Activated T-cell treated with anti-CD3 and anti-CD28 coated beads for 24 hours (primary cell): ENCODE data around the gene NCOA4.
"Not testable (repeated sequence)": the region's sequence is repeated elsewhere in the genome, so short reads cannot be mapped to it uniquely, and the experiment has no call there.

Experiments
- DNase-seq: peaks from one replicate; pipeline ENCODE4 v3.0.0-alpha.2; 2020; ENCODE audit warnings: low read depth

The NCOA4 gene

DNA sequence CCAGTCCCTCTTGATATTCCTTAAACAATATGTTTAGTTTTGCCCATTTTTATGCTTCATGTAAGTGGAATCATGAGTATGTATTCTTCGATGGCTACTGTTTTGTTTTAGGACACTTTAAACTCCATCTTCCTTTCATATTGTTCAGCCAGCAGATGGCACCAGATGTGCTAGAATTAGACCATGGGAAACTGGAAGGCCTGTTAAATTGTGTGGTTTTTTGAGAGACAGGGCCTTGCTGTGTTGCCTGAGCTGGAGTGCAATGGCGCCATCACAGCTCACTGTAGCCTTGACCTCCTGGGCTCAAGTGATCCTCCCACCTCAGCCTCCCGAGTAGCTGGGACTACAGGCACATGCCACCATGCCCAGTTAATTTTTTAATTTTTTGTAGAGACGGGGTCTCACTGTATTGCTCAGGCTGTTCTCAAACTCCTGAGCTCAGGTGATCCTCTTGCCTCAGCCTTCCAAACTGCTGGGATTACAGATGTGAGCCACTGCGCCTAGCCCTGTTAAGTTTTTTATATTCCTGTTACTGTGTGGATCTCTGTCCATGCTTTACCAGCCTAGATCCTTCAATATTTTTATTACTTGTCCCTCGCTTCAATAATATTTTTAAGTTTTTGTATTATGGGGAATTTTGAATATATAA is 46.8 kb downstream of the NCOA4 start:
- DNase-seq, result not testable (repeated sequence)

DNA sequence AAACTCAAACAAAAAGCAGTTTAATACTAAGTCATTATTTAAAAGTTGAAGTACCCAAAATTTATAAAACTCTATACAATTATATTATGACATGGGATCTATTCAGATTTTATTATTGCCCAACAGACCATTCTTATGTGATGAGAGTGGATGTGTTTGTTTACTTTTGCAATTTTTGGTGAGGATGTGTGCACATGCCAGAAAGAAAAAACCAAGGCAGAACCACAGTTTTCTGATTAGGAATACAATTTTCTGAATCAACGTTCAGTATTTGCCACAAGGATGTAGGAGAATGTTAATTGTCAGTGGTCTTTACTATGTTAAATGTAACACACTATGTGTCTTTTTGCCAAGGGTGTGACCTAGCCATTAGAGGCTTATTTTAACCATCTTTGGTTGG is 49.1 kb downstream of the NCOA4 start:
- not testable (repeated sequence) for DNase-seq

DNA sequence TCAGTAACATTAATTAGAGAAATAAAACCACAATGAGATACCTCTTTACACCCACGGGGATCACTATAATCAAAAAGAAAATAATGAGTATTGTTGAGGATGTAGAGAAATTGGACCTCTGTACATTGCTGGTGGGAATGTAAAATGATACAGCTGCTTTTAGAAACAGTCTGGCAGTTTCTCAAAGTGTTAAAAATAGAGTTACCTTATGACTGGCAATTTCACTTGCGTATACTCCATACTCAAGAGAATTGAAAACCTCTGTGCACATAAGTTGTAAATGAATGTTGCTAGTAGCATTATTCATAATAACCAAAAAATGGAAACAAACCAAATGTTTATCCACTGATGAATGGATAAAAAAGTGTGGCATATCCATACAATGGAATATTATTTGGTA is 51.9 kb downstream of the NCOA4 start:
- DNase-seq, result not testable (repeated sequence)

DNA sequence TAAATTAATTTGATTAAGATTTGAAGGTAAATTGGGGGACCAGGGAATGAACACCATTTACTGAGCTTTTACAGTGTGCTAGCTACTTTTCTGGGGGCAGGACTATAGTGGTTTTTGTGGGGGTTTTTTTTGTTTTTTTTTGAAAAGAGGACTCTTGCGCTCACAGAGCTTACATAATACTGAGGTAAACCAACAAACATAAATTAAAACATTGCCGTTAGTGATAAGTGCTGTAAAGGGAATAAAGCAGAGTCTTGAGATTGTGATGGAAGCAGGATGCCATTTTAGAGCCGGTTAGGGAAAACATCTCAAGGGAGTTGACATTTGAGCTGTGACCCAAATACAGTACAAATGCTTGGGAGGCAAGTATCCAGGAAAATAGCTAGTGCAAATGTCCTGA is 56.4 kb downstream of the NCOA4 start:
- not testable (repeated sequence) for DNase-seq

DNA sequence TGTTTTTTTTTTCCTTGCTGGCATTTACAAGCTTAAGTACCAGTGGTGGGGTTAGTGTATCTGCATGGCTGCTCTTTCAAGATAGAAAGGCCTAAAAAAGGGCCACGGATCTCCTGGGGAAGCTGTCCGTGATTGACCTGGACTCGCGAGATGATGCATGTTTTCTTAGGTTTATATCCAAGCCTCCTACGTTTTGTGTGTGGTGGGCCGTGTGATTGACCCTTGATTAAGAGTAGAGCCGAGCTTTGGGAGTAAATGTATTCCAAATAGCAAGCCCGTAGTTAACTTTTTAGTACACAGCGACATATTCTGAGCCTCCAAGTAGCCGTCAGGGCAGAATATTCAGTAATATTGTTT is 57.6 kb downstream of the NCOA4 start:
- DNase-seq, result not testable (repeated sequence)

DNA sequence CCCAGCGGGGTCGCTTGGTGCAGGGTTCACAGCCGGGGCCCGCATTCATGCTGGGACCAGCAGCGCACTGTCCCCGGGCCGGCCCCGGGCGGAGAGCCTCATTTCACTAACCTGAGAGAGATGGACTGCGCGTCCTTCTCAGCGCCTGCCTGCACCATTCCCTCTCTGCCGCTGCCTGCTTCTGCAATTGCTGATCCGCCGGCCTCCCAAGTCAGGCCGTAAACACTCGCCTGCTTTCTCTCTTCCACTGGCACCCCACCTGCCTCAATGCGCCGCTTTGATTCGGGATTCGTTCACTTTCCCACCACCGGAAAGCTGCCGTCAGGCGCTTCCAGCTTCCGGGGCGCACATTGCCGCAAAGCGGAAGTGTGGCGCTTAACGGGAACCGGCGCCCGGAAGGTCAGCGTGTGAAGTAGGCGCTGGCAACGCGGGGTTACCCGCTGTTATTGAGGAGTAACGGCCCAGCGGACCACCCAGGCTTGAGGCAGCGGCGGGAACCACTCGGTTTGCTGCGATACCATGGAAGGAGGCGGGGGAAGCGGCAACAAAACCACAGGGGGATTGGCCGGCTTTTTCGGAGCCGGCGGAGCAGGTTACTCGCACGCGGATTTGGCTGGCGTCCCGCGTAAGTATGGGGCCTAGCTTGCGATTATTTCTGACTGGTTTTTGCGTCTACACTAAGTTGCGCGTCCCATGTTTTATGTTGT is 58.2 kb downstream of the NCOA4 start, which contains the start of gene TIMM23:
TSS of gene TIMM23 (plus strand) at position 384 of the 707 bp plus-strand sequence. CDS start at position 520, 136 bp downstream.
- peak; percentile 86 for DNase-seq

DNA sequence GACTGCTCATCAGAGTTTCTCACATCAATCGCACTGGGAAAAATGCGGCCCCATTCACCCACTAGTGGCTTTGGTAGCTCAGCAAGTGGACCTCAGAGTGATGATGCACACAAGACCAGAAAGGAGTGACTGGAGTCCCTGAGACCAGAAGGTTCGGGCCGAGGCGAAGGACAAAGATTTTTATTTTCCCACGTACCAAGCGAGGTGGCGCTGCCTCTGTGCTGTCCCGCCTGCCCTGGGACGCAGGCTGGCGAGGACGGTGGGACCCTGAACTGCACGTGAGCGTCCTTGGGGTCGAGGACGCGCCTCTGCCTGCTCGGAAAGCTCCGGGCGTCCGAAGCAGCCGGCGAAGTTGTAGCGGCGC is 58.7 kb downstream of the NCOA4 start:
- not testable (repeated sequence) for DNase-seq

DNA sequence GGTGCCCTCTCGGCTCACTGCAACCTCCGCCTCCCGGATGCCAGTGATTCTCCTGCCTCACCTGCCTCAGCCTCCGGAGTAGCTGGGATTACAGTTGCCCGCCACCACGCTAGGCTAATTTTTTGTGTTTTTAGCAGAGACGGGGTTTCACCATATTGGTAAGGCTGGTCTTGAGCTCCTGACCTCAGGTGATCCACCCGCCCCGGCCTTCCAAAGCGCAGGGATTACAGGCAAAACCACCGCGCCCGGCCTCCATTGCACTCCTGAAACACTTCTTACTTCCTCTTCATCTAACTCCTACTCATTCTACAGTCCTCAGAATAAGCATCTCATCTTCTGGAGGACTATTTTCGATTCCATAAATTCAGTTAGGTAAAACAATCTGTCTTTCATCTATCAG is 59.4 kb downstream of the NCOA4 start:
- not testable (repeated sequence) for DNase-seq

DNA sequence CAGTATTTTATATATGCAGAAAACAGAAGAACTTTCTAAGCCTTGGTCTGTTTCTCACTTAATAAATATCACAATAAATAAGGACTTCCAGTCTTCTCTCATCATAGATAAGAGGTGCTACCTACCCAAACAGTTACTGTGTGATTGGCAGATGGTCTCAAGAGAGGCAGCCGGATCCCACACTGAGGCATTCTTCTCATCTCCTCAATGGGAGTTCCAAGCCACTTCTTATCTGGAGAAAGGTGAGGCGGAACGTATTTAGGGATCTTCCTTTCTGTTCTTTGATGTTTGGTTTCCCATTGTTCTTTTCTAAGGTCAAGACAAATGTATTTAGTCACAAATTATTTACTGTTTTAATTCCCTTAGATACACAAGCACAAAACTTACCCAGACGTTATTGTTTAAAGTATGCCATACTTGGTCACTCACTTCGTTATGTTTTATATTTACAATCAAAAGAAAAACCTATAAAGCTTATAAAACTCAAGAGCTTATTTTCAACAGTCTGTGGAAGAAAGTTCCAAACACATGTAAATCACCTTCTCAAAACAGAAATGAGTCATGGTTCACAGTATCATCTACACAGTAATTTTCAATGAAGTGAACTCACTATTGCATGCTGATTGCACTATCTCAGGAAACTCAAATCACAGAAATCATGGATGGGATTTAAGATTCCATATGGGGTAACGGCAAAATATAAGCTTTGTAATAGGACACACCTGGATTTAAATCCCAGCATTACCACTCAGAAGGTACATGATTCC is 67.6 kb downstream of the NCOA4 start:
- DNase-seq, result not testable (repeated sequence)

DNA sequence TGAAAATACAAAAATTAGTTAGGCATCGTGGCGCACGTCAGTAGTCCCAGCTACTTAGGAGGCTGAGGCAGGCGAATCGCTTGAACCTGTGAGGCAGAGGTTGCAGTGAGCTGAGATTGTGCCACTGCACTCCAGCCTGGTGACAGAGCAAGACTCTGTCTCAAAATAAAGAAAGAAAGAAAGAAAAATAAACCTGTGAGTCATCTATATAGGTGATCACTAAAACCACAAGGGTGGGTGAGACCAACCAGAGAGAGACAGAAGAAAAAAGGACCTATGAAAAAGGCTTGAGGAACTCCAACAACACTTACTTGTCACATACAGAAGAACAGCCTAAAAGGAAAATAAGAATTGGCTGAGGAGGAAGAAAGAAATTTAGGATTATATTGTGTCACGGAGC is 72.5 kb downstream of the NCOA4 start:
- not testable (repeated sequence) for DNase-seq

DNA sequence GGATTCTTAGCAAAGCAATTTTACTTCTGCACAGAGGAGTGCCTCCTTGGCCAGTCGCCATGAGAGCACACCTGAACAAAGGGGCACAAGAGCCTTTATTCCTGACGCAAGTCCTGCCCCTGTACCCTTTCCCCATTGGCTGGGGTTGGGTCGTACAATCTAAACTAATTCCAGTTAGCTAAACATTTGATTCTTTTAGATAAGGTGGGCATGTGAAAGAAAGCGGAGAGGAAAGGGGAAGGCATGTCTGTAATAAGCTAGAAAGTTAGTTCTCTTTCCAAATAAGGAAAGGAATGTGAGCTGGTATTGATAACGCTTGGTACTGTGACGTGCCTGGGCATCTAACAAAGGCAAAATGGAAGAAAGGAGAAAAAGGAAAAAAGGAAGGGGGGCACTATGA is 73.8 kb downstream of the NCOA4 start:
- not testable (repeated sequence) for DNase-seq
